Dermis microvascular lymphatic vessel endothelial cell (primary cell): ENCODE data around the gene CRTC1. TPM values are rescaled to one million over a fixed set of nuclear protein-coding genes. Genes with fewer than 3 reads are reported as not detected.

ENCODE experiments used
- total RNA-seq: library from RNA; depleted of rRNA; stranded (reverse); fragments of >200 nt; gene quantifications from 2 replicates; pipeline ENCODE4 v1.2.1, GENCODE V29; 2014

CRTC1 gene
- total RNA-seq, 1 donor from 2014 or later, result 0.64 TPM

Other genes with a start within 250 kb of the CRTC1 start
- 38.1 and 57.3 TPM in 2 replicates for gene ISYNA1, start 245.5 kb upstream of the CRTC1 start, total RNA-seq
- gene ELL, start 161.6 kb upstream of the CRTC1 start, total RNA-seq, result 9.0 and 12.3 TPM in 2 replicates
- 141 and 206 TPM in 2 replicates for gene FKBP8, start 140.1 kb upstream of the CRTC1 start, total RNA-seq
- gene KXD1, start 125.8 kb upstream of the CRTC1 start, total RNA-seq, result 54.6 and 70.2 TPM in 2 replicates
- 733 and 1,015 TPM in 2 replicates for gene UBA52, start 111.8 kb upstream of the CRTC1 start, total RNA-seq
- gene REX1BD, start 94.9 kb upstream of the CRTC1 start, total RNA-seq, result 45.4 and 56.6 TPM in 2 replicates
- gene CRLF1, start 76.9 kb upstream of the CRTC1 start, total RNA-seq, result 0.13 TPM in 1 of 2 replicates, not detected in the other
- gene TMEM59L, start 70.8 kb upstream of the CRTC1 start, total RNA-seq, result under 0.01 TPM in 1 of 2 replicates, not detected in the other
- gene KLHL26, start 46.7 kb upstream of the CRTC1 start, total RNA-seq, result 1.4 and 2.9 TPM in 2 replicates
- not detected in 2 replicates for gene COMP, start 107.6 kb downstream of the CRTC1 start, total RNA-seq
- gene UPF1, start 148.3 kb downstream of the CRTC1 start, total RNA-seq, result 40.2 and 58.9 TPM in 2 replicates
- 2.4 and 5.1 TPM in 2 replicates for gene CERS1, start 212.5 kb downstream of the CRTC1 start, total RNA-seq
- 161 and 214 TPM in 2 replicates for gene COPE, start 235.7 kb downstream of the CRTC1 start, total RNA-seq
- 42.7 and 43.9 TPM in 2 replicates for gene DDX49, start 236.0 kb downstream of the CRTC1 start, total RNA-seq